BJ (cell line): Measurements from ENCODE around the gene ACTR3C. TPM values are rescaled to one million over a fixed set of nuclear protein-coding genes. Genes with fewer than 3 reads are reported as not detected.

Experiments used
- CTCF ChIA-PET: fragments of 350-600 bp; formaldehyde crosslinking; extraction: SDS; loops from one replicate; lab custom pipeline; 2021; ENCODE audit warnings: antibody characterized with exemption, inconsistent platforms; lab: Yijun Ruan, JAX
- POLR2A ChIA-PET: fragments of 300-600 bp; sonication (Branson Sonifier 250); formaldehyde crosslinking; extraction: SDS; loops from one replicate; lab custom pipeline; 2021; ENCODE audit warnings: antibody characterized with exemption; lab: Charles Lee
- DNase-seq: peaks from one replicate; pipeline ENCODE4 v3.0.0-alpha.2; 2011; ENCODE audit warnings: low read depth
- H3K27me3 ChIP-seq: 2 replicates; pipeline ENCODE4 v1.6.0; 2011; ENCODE audit warnings: low read length; ENCODE audit not compliant: control insufficient read depth, insufficient read depth
- H3K36me3 ChIP-seq: 2 replicates; pipeline ENCODE4 v1.5.1; 2011; ENCODE audit warnings: low read length; ENCODE audit not compliant: control insufficient read depth, insufficient read depth
- H3K4me3 ChIP-seq: 2 replicates; pipeline ENCODE4 v1.5.1; 2011; ENCODE audit warnings: low read depth, mild to moderate bottlenecking, control low read depth, low read length
- CTCF ChIP-seq: IDR thresholded peaks from 2 replicates; pipeline ENCODE4 v1.5.1; 2011; ENCODE audit warnings: low read depth, mild to moderate bottlenecking, control low read depth, inconsistent platforms, low read length, moderate library complexity; ENCODE audit not compliant: insufficient read depth
- polyA plus RNA-seq: library from polyadenylated mRNA; depleted of rRNA; stranded (reverse); fragments of >200 nt; gene quantifications from 2 replicates; pipeline ENCODE4 v1.2.3, GENCODE V29; 2011

ACTR3C gene
- polyA plus RNA-seq, 1 experiment = 0.60 TPM

GRCh38 chr7:150367677-150368095 lies 44.3 kb upstream of the ACTR3C start:
- peaks cover 12% of the 10 kb centered on the region for H3K36me3 ChIP-seq
- ChIA-PET POLR2A (no interaction called here), CTCF (interaction anchor here (0.7 to 3.5 kb wide), 3 partner anchors 11 to 52 kb away, joined by 3 to 25 read pairs (median 13); no protein-coding TSS in a partner anchor)
- no peak for TF ChIP-seq CTCF
- no peak for DNase-seq
- H3K27me3 ChIP-seq = no peaks in the 10 kb centered on the region
- H3K4me3 ChIP-seq = peak overlapping the region; percentile 58

- TF ChIP-seq CTCF = no peak
- Histone ChIP-seq H3K4me3 (no peak overlapping the region), H3K36me3 (peaks cover 2% of the 10 kb centered on the region; the same call in 1 of the 2 replicates), H3K27me3 (no peaks in the 10 kb centered on the region)
- ChIA-PET POLR2A (no interaction called here), CTCF (interaction anchor here (1.2 to 3.5 kb wide), 3 partner anchors 9 to 52 kb away, joined by 4 to 25 read pairs (median 4); no protein-coding TSS in a partner anchor)
- DNase-seq = no peak
Measured at GRCh38 chr7:150365673-150366398, 42.5 kb upstream of the ACTR3C start.

- Histone ChIP-seq H3K27me3 (no peaks in the 10 kb centered on the region), H3K36me3 (peaks cover 2% of the 10 kb centered on the region; the same call in 1 of the 2 replicates), H3K4me3 (no peak overlapping the region)
- TF ChIP-seq CTCF = no peak
- ChIA-PET POLR2A (no interaction called here), CTCF (interaction anchor here (1.2 to 3.5 kb wide), 3 partner anchors 8 to 52 kb away, joined by 4 to 25 read pairs (median 4); no protein-coding TSS in a partner anchor)
- DNase-seq = no peak
Measured at GRCh38 chr7:150365194-150365593, 41.8 kb upstream of the ACTR3C start.

- H3K27me3 ChIP-seq = no peaks in the 10 kb centered on the region
- H3K36me3 ChIP-seq = no peaks in the 10 kb centered on the region
- ChIA-PET POLR2A (no interaction called here), CTCF (no interaction called here)
- no peak overlapping the region for H3K4me3 ChIP-seq
- TF ChIP-seq CTCF = no peak
- no peak for DNase-seq
Measured at GRCh38 chr7:150363872-150364271, 40.5 kb upstream of the ACTR3C start.

- CTCF ChIA-PET = interaction anchor here (1.0 kb wide), 1 partner anchor 15 kb away, joined by 3 read pairs; no protein-coding TSS in a partner anchor
- TF ChIP-seq CTCF = no peak
- POLR2A ChIA-PET = no interaction called here
- H3K4me3 ChIP-seq = no peak overlapping the region
- no peak for DNase-seq
- H3K36me3 ChIP-seq = no peaks in the 10 kb centered on the region
- H3K27me3 ChIP-seq = no peaks in the 10 kb centered on the region
Measured at GRCh38 chr7:150363370-150363769, 40.0 kb upstream of the ACTR3C start.
